Measurements from ENCODE around the gene CFAP65.

The CFAP65 gene

DNA sequence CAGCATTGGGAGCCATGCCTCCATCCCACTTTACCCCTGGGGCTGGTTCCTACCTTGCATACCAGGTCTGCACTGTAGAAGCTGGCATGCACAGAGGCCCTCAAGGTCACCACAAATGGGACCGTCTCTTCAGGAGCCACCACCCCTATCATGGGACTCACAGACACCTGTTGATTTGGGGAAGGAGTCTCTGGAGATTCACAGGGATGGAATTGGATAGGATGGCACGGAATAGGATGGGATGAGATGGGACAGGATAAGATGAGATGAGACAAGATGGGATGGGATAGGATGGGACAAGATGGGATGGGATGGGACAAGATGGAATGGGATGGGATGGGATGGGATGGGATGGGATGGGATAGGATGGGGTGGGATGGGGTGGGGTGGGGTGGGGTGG, 32.0 kb downstream of the CFAP65 start:
- H3K4me3 ChIP-seq (ENCODE audit: low read depth, low read length) = no peak overlapping the region

DNA sequence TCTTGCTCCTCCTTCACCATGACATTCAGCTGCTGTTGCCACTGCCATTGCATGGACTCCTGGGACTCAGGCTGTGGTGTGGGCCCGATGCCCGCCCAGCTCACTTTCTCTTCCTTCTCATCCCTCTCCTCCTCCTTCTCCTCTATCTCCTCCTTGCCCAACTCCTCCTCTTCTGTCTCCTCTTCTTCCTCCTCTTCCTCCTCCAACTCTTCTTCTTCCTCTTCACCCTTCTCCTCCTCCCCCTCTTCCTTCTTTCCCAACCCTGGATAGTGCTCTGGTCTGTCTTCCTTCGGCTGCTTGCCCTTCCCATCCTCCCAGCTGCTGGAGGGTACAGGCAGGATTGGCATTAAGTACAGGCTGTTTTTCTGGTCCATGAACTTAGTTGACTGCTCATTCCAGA, 37.3 kb downstream of the CFAP65 start:
- peaks cover 17% of the 10 kb centered on the region for H3K4me1 ChIP-seq
- H3K4me3 ChIP-seq (ENCODE audit: low read depth, low read length) = no peak overlapping the region
- no peak overlapping the region for H2AFZ ChIP-seq
- TF ChIP-seq, protein P1, sequence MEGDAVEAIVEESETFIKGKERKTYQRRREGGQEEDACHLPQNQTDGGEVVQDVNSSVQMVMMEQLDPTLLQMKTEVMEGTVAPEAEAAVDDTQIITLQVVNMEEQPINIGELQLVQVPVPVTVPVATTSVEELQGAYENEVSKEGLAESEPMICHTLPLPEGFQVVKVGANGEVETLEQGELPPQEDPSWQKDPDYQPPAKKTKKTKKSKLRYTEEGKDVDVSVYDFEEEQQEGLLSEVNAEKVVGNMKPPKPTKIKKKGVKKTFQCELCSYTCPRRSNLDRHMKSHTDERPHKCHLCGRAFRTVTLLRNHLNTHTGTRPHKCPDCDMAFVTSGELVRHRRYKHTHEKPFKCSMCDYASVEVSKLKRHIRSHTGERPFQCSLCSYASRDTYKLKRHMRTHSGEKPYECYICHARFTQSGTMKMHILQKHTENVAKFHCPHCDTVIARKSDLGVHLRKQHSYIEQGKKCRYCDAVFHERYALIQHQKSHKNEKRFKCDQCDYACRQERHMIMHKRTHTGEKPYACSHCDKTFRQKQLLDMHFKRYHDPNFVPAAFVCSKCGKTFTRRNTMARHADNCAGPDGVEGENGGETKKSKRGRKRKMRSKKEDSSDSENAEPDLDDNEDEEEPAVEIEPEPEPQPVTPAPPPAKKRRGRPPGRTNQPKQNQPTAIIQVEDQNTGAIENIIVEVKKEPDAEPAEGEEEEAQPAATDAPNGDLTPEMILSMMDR (IDR thresholded peaks at IDR 0.05) = no peak
- H3K27ac ChIP-seq = no peak overlapping the region
- no peak overlapping the region for H3K4me2 ChIP-seq (ENCODE audit: low read length)
- H3K36me3 ChIP-seq (ENCODE audit: control insufficient read depth, insufficient read depth, low read length) = no peaks in the 10 kb centered on the region
- no peaks in the 10 kb centered on the region for H3K79me2 ChIP-seq
- no peaks in the 10 kb centered on the region for H3K9me3 ChIP-seq (ENCODE audit: control insufficient read depth, low read length)
- peaks cover 4% of the 10 kb centered on the region for H3K27me3 ChIP-seq (ENCODE audit: control insufficient read depth, insufficient read depth, low read length)
- no peak overlapping the region for H3K9ac ChIP-seq

More for the DNA sequence above, 32.0 kb downstream of the CFAP65 start:
- no peaks in the 10 kb centered on the region for H3K27me3 ChIP-seq (ENCODE audit: control insufficient read depth, insufficient read depth, low read length)
- H2AFZ ChIP-seq = no peak overlapping the region
- H3K4me1 ChIP-seq = no peaks in the 10 kb centered on the region
- H3K27ac ChIP-seq = no peak overlapping the region
- no peaks in the 10 kb centered on the region for H3K36me3 ChIP-seq (ENCODE audit: control insufficient read depth, insufficient read depth, low read length)
- no peak overlapping the region for H3K4me2 ChIP-seq (ENCODE audit: low read length)
- TF ChIP-seq, protein P1 (IDR thresholded peaks at IDR 0.05) = no peak
- no peaks in the 10 kb centered on the region for H3K9me3 ChIP-seq (ENCODE audit: control insufficient read depth, low read length)
- H3K9ac ChIP-seq = no peak overlapping the region
- no peaks in the 10 kb centered on the region for H3K79me2 ChIP-seq

DNA sequence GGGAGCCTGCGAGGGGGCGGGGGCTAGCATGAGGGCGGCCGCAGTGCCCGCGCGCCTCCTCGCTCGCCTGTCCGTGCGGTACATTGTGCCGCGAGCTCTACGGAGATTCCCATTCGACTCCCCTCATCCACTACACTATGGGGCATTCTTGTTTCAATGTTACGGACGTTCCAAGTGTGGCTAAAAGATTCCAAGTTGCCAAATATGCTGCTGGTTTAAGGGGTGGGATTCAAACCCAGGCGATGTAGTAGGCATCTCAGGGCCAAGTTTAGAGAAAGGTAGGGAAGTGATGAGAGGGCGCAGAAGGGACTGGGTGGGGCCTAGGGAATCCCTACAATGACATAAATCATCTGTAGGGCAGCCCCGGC, 38.1 kb downstream of the CFAP65 start:
- peaks cover 4% of the 10 kb centered on the region for H3K27me3 ChIP-seq (ENCODE audit: control insufficient read depth, insufficient read depth, low read length)
- TF ChIP-seq, protein P1 (IDR thresholded peaks at IDR 0.05) = no peak
- no peaks in the 10 kb centered on the region for H3K9me3 ChIP-seq (ENCODE audit: control insufficient read depth, low read length)
- H3K36me3 ChIP-seq (ENCODE audit: control insufficient read depth, insufficient read depth, low read length) = no peaks in the 10 kb centered on the region
- no peak overlapping the region for H3K9ac ChIP-seq
- H3K79me2 ChIP-seq = no peaks in the 10 kb centered on the region
- H2AFZ ChIP-seq = peak overlapping the region; percentile 70
- no peak overlapping the region for H3K4me2 ChIP-seq (ENCODE audit: low read length)
- peak overlapping the region; percentile 100 for H3K27ac ChIP-seq
- peaks cover 18% of the 10 kb centered on the region for H3K4me1 ChIP-seq
- peak overlapping the region; percentile 22 for H3K4me3 ChIP-seq (ENCODE audit: low read depth, low read length)

DNA sequence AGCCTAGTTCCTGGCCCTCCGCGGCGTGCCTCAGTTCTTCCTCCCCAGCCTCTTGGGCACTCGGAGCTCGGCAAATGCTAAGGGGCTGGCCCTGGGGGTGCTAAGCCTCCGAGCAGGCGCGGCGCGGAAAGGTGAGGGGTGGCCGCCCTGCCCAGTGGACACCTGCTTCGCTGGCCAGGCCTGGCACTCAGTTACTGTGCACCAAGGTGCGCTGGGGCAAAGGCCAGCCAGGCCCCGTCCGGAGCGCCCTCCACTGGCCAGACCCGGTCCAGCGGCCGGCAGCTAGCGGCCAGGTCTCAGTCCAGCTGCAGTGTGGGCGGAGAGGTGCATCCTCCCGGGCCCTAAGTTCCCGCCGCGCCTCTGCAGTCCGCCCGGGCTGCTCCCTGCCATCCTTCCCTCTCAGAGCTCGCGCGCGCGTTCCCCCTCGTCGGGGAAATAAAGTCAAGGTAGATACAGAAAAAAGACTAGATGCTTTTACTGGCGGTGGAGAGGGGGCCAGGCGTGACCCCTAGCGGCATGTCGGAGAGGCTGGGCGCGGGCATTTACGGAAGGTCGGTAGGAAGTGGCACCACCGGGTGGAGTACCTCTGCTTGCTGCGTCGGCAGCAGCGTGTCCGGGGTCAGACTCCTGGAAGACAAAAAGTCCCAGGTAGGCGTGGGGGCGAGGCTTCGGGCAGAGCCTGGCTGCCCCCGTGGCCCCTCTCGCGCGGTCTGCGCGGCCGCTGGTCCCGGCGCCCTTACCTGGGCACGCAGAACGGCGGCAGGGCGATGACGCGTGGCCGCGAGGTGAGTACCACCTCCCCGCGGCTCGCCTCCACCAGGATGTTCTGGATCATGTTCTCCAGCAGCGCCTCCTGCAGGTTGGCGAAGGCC, 38.7 kb downstream of the CFAP65 start:
- Histone ChIP-seq H3K79me2 (no peaks in the 10 kb centered on the region), H3K9ac (peak overlapping the region; percentile 99), H3K4me2 (ENCODE audit: low read length) (peak overlapping the region; percentile 63), H3K4me3 (ENCODE audit: low read depth, low read length) (peak overlapping the region; percentile 22), H3K36me3 (ENCODE audit: control insufficient read depth, insufficient read depth, low read length) (no peaks in the 10 kb centered on the region), H3K9me3 (ENCODE audit: control insufficient read depth, low read length) (no peaks in the 10 kb centered on the region), H3K4me1 (peaks cover 23% of the 10 kb centered on the region), H2AFZ (peak overlapping the region; percentile 70), H3K27ac (peak overlapping the region; percentile 100), H3K27me3 (ENCODE audit: control insufficient read depth, insufficient read depth, low read length) (peaks cover 4% of the 10 kb centered on the region)
- TF ChIP-seq, protein P1 (IDR thresholded peaks at IDR 0.05) = peak; percentile 84
